ENCODE results near the gene NINJ1.

- no peak for TF ChIP-seq POLR2A (IDR thresholded peaks at IDR 0.05)
- no peak for TF ChIP-seq CTCF (IDR thresholded peaks at IDR 0.05)
Measured at GRCh38 chr9:93137362-93137761, 3.3 kb upstream of the NINJ1 start.
